Stimulated activated naive CD8-positive, alpha-beta T cell treated with anti-CD3 and anti-CD28 coated beads, Interleukin-15, Interleukin-2, amounts not matched to agents 100 ng/mL and 50 ng/mL, for 24 hours (primary cell): ENCODE results near the gene PPIE.
"Not testable (repeated sequence)": the region's sequence is repeated elsewhere in the genome, so short reads cannot be mapped to it uniquely, and the experiment has no call there.

Source experiments
- H3K27ac Mint-ChIP-seq: one replicate; pipeline ENCODE4 v1.8.0; 2021; ENCODE audit warnings: mild to moderate bottlenecking, mixed read lengths
- H3K27me3 Mint-ChIP-seq: one replicate; pipeline ENCODE4 v1.8.0; 2021; ENCODE audit warnings: mixed read lengths
- H3K36me3 Mint-ChIP-seq: one replicate; pipeline ENCODE4 v1.8.0; 2021; ENCODE audit warnings: low read depth, mixed read lengths
- H3K4me1 Mint-ChIP-seq: one replicate; pipeline ENCODE4 v1.8.0; 2021; ENCODE audit warnings: low read depth, mixed read lengths
- H3K4me3 Mint-ChIP-seq: one replicate; pipeline ENCODE4 v1.8.0; 2021; ENCODE audit warnings: mild to moderate bottlenecking, mixed read lengths
- H3K9me3 Mint-ChIP-seq: one replicate; pipeline ENCODE4 v1.8.0; 2021; ENCODE audit warnings: mixed read lengths

Gene PPIE

GRCh38 chr1:39760074-39761008 lies 21.7 kb downstream of the PPIE start:
- no peaks in the 10 kb centered on the region for H3K4me1 Mint-ChIP-seq
- H3K36me3 Mint-ChIP-seq: peaks cover 36% of the 10 kb centered on the region
- no peak overlapping the region for H3K27ac Mint-ChIP-seq
- H3K4me3 Mint-ChIP-seq: no peak overlapping the region
- no peaks in the 10 kb centered on the region for H3K9me3 Mint-ChIP-seq
- H3K27me3 Mint-ChIP-seq: no peaks in the 10 kb centered on the region

GRCh38 chr1:39761016-39761415 lies 22.3 kb downstream of the PPIE start:
- no peaks in the 10 kb centered on the region for H3K9me3 Mint-ChIP-seq
- no peaks in the 10 kb centered on the region for H3K27me3 Mint-ChIP-seq
- peaks cover 35% of the 10 kb centered on the region for H3K36me3 Mint-ChIP-seq
- H3K27ac Mint-ChIP-seq: no peak overlapping the region
- no peak overlapping the region for H3K4me3 Mint-ChIP-seq
- no peaks in the 10 kb centered on the region for H3K4me1 Mint-ChIP-seq

- H3K27ac Mint-ChIP-seq: peak overlapping the region; percentile 47
- H3K9me3 Mint-ChIP-seq: no peaks in the 10 kb centered on the region
- no peaks in the 10 kb centered on the region for H3K4me1 Mint-ChIP-seq
- H3K27me3 Mint-ChIP-seq: no peaks in the 10 kb centered on the region
- peaks cover 31% of the 10 kb centered on the region for H3K36me3 Mint-ChIP-seq
- no peak overlapping the region for H3K4me3 Mint-ChIP-seq
Measured at GRCh38 chr1:39761557-39762260, 23.0 kb downstream of the PPIE start.

GRCh38 chr1:39762550-39763540 lies 24.2 kb downstream of the PPIE start:
- H3K27me3 Mint-ChIP-seq: no peaks in the 10 kb centered on the region
- no peaks in the 10 kb centered on the region for H3K4me1 Mint-ChIP-seq
- no peaks in the 10 kb centered on the region for H3K9me3 Mint-ChIP-seq
- no peak overlapping the region for H3K27ac Mint-ChIP-seq
- H3K36me3 Mint-ChIP-seq: peaks cover 20% of the 10 kb centered on the region
- H3K4me3 Mint-ChIP-seq: no peak overlapping the region

- H3K9me3 Mint-ChIP-seq, H3K27me3 Mint-ChIP-seq, H3K4me3 Mint-ChIP-seq, H3K4me1 Mint-ChIP-seq, H3K27ac Mint-ChIP-seq: not testable (repeated sequence)
- peaks cover 13% of the 10 kb centered on the region for H3K36me3 Mint-ChIP-seq
Measured at GRCh38 chr1:39763619-39764374, 25.1 kb downstream of the PPIE start.

DNA sequence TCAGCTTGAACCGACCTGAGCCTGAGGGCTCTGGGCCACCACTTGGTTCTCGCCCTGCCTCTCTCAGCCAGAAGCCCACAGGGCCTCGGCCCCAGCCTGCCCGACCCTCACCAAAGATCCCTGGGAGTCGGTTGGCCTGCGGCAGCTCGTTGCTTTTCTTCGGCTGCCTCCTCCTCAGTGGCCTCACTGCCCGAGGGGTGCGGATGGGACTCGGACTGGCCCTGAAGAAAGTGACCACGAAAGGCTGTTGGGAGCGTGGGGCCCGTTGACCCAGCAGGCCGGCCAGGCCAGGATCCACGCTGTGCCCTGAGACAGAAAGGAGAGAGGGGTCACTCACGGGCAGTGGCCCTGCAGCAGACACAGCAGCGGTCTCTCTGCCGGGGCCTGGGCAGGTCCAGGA lies 25.8 kb downstream of the PPIE start:
- not testable (repeated sequence) for H3K4me3 Mint-ChIP-seq, H3K36me3 Mint-ChIP-seq, H3K27me3 Mint-ChIP-seq, H3K27ac Mint-ChIP-seq, H3K9me3 Mint-ChIP-seq, H3K4me1 Mint-ChIP-seq

DNA sequence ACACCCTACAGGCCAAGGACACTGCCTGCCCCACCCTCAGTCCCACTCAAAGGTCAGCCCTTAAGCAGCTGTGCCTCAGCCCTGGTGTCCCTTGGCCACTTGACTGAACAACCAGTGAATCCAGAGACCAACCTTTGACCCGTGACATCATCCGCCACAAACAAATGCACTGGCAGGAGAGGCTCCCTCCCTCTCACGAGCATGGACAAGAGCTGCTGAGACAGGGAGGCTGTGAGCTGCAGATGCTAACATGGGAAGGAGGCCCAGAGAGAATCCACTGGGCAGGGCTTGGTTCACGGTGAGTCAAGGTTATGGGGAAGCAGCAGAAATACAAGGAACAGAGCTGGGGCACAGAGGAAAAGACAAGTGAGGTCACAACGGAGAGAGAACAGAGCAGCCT lies 27.8 kb downstream of the PPIE start:
- not testable (repeated sequence) for H3K9me3 Mint-ChIP-seq, H3K27ac Mint-ChIP-seq, H3K4me1 Mint-ChIP-seq, H3K27me3 Mint-ChIP-seq, H3K36me3 Mint-ChIP-seq, H3K4me3 Mint-ChIP-seq

- not testable (repeated sequence) for H3K4me3 Mint-ChIP-seq, H3K27me3 Mint-ChIP-seq, H3K9me3 Mint-ChIP-seq, H3K4me1 Mint-ChIP-seq, H3K36me3 Mint-ChIP-seq, H3K27ac Mint-ChIP-seq
Measured at GRCh38 chr1:39769502-39769901, 30.8 kb downstream of the PPIE start.

GRCh38 chr1:39770100-39771021 lies 31.7 kb downstream of the PPIE start:
- peak overlapping the region; percentile 77 for H3K27ac Mint-ChIP-seq
- not testable (repeated sequence) for H3K27me3 Mint-ChIP-seq, H3K9me3 Mint-ChIP-seq, H3K4me1 Mint-ChIP-seq, H3K36me3 Mint-ChIP-seq
- peak overlapping the region; percentile 72 for H3K4me3 Mint-ChIP-seq

- H3K9me3 Mint-ChIP-seq, H3K36me3 Mint-ChIP-seq, H3K27me3 Mint-ChIP-seq, H3K4me1 Mint-ChIP-seq: not testable (repeated sequence)
- Mint-ChIP-seq H3K27ac (peak within 1 kb of the TSS; percentile 77), H3K4me3 (peak within 1 kb of the TSS; percentile 72)
Measured at GRCh38 chr1:39771022-39771532, 32.4 kb downstream of the PPIE start, which contains the start of gene OXCT2. OXCT2 (minus strand) TSS chr1:39771348; CDS start chr1:39771255, 93 bp downstream.

GRCh38 chr1:39773369-39773979 lies 34.8 kb downstream of the PPIE start:
- not testable (repeated sequence) for H3K27me3 Mint-ChIP-seq, H3K9me3 Mint-ChIP-seq, H3K36me3 Mint-ChIP-seq, H3K4me1 Mint-ChIP-seq, H3K27ac Mint-ChIP-seq, H3K4me3 Mint-ChIP-seq

DNA sequence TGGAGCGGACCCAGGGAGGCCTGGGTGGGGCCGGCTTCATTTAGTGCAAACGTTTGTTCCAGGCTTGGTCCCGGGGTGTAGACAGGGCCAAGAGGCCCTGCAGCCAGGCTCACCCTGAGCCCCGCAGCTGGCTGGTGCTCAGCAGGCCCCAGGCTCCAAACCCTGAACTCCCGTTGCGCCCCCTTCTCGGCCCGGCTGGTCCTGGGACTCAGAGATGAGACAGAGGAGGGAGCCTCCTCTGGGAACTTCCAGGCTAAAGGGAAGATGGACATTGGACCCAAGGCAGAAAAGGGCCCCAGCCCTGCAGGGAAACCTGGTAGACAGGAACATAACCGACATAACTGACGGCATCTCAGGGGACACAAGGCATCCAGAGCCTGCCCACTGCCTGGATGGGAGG lies 36.5 kb downstream of the PPIE start:
- not testable (repeated sequence) for H3K4me1 Mint-ChIP-seq, H3K4me3 Mint-ChIP-seq, H3K9me3 Mint-ChIP-seq, H3K27ac Mint-ChIP-seq, H3K36me3 Mint-ChIP-seq
- peaks cover 11% of the 10 kb centered on the region for H3K27me3 Mint-ChIP-seq
